HG03095 (cell line): ENCODE measurements around the gene FAM83C.

ENCODE experiments used
- ATAC-seq: cut with Tn5 transposase; IDR thresholded peaks from one replicate; pipeline ENCODE4 v1.9.1; 2021; ENCODE audit warnings: moderate library complexity; ENCODE audit not compliant: unreplicated experiment

Gene FAM83C

DNA sequence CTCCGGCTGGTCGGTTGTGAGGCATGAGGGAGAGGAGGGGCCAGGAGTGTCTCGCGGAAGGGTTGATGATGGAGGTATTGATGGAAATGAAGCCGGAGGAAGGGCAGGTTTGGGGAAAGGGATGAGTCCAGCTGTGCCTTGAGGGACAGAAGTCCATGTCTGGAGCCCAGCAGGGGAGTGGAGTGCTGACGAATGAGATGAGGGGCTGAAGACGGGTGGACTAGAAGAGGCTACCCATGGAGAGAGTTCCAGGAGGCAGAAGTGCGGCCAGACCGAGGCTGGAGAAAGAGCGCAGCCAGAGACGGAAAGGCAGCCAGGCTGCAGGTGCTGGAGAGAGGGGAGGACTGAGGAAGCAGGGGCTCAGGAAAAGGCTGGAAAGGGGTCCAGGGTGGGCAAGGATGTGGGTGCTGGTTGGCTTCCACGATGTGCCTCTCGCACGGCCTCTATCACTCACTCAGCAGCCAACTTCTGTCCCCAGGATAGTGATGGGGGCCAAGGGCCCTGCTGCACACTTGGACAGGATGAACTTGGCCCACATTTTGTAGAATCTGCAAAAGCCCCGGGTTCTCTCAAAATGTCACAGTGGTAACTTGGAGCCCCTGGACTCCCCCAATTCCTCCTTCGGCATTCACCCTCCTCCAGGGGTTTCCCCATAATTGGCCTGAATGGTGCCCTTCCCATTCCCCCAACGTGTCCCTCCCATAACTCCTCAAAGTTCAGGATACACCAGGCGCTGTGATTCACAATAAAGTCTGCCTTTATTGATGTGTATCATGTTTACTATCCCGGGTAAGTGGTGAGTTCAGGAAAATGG, 7.0 kb downstream of the FAM83C start:
- no peak for ATAC-seq

- ATAC-seq = peak; percentile 79
These were observed 7.8 kb downstream of the FAM83C start, which contains the start of gene EIF6 for GRCh38 chr20:35284267-35284991. Gene EIF6 (minus strand): TSS chr20:35284772. CDS start chr20:35284487, 285 bp downstream.

DNA sequence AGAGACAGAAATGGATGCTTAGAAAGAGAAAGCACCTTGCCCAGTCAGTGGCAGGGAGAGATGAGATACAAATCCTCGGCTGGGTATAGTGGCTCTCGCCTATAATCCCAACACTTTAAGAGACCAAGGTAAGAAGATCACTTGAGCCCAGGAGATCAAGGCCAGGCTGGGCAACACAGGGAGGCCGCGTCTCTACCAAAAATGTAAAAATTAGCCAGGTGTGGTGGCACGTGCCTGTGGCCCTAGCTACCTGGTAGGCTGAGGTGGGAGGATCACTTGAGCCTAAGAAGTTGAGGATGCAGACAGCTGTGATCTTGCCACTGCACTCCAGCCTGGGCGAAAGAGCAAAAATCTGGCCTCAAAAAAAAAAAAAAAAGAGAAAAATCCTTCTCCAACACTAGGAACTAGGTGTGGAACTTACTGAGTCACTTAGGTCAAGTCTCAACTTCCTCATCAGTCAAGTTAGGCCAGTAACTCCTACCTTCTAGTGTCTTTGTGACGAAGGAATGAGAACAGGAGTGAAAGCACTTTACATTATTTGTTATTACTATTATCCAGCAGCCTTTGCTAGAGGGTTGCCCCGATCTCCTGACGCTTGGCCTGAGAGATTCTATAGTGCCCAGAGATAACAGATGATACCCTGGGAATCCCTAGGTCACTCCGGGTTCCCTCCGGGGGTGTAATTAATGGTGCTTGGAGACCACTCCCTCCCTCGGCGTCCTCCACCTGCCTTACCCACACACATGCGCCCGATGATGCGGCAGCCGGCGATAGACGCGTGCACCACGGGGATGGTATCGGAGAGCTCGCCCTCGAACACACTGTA, 8.6 kb downstream of the FAM83C start:
- ATAC-seq = no peak

DNA sequence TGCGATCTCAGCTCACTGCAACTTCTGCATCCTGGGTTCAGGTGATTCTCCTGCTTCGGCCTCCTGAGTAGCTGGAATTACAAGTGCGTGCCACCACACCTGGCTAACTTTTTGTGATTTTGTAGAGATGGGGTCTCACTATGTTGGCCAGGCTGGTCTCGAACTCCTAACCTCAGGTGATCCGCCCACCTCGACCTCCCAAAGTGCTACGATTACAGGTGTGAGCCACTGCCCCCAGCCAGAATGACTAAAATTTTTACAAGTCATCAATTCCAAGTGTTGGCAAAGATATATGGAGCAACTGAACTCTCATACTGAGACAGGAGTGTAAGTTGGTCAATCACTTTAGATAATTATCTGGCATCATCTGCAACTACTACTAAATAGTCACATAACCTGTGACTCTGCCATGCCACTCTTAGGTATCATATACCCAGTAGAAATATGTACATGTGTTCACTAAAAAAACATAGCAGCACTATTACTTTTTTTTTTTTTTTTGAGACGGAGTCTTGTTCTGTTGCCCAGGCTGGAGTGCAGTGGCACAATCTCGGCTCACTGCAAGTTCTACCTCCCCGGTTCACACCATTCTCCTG, 10.6 kb downstream of the FAM83C start:
- ATAC-seq = no peak

GRCh38 chr20:35280523-35280922, 11.7 kb downstream of the FAM83C start:
- no peak for ATAC-seq

GRCh38 chr20:35279533-35280174, 12.6 kb downstream of the FAM83C start:
- no peak for ATAC-seq

- ATAC-seq = no peak
These were observed 13.2 kb downstream of the FAM83C start for GRCh38 chr20:35279040-35279439.

- ATAC-seq = peak; percentile 75
These were observed 14.5 kb downstream of the FAM83C start, which contains the start of gene MMP24OS for GRCh38 chr20:35277531-35278395. Gene MMP24OS (minus strand): TSS chr20:35278122. CDS start chr20:35277929, 193 bp downstream.

GRCh38 chr20:35277127-35277526, 15.1 kb downstream of the FAM83C start:
- ATAC-seq = no peak

DNA sequence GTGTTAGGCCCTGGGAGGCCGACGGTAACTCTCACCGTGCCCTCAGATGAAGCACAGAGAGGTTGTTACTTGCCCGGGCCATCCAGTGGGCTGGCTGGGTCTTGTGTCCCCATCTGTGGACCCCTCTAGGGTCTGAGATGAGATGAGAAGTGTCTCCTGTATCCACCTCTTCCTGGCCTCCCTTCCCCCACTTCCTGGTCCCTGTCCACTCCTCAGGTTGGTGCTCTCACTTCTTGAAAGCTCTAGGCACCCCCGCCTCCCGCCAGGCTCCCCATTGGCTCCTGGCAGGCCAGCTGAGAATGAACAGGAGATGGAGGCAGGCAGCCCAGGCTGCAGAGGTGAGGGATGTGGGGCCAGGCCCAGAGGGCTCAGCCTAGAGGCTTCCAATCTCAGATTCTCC, 15.8 kb downstream of the FAM83C start:
- no peak for ATAC-seq

DNA sequence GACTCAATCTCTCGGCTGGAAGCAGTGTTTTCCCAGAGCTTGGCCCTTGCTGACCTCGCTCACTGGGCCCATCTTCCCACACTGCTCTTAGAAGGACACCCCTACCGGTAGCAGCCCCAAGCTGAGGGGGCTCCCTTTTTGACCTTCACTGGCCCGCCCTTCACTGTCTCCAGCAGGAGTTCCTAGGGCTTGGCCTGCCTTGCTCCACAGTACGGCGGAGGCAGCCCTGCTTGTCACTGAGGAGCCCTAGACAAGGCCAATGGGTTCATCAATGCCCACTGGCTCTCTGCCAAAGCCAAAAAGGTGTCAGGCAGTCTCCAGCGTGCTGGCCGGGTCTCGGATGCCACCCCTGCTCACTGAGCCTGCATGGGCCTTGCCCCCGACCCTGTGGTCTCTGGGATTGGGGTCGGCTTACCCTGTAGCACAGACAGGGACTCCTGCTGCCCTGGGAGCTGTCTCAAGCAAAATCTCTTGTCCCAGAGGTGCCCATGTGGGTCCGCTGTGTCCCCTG, 16.4 kb downstream of the FAM83C start:
- no peak for ATAC-seq

DNA sequence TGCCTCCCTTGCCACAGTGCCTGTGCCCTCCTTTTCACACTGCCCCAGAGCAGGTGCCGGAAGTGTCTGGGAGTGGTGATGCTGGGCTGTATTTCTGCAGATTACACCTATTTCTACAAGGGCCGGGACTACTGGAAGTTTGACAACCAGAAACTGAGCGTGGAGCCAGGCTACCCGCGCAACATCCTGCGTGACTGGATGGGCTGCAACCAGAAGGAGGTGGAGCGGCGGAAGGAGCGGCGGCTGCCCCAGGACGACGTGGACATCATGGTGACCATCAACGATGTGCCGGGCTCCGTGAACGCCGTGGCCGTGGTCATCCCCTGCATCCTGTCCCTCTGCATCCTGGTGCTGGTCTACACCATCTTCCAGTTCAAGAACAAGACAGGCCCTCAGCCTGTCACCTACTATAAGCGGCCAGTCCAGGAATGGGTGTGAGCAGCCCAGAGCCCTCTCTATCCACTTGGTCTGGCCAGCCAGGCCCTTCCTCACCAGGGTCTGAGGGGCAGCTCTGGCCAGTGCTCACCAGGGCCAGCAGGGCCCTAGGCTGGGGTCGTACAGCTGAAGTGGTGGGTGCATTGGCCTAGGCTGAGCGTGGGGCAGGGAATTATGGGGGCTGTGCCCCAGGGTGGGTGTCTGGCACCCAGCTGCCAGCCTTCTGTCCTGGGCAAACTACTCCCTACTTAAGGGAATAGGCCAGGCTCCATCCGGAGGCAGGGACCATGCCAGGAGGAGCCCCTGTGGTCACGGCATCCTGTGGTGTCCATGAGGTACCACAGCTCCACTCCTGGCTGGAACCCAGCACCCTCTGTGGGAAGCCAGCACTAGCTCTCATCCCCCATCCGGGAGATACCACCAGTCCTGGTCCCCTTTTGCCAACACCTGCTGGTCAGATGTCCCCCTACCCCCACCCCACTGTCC, 17.8 kb downstream of the FAM83C start:
- no peak for ATAC-seq

GRCh38 chr20:35273449-35274171, 18.6 kb downstream of the FAM83C start:
- no peak for ATAC-seq

GRCh38 chr20:35271904-35272303, 20.3 kb downstream of the FAM83C start:
- no peak for ATAC-seq

- no peak for ATAC-seq
These were observed 20.9 kb downstream of the FAM83C start for GRCh38 chr20:35271073-35271882.

DNA sequence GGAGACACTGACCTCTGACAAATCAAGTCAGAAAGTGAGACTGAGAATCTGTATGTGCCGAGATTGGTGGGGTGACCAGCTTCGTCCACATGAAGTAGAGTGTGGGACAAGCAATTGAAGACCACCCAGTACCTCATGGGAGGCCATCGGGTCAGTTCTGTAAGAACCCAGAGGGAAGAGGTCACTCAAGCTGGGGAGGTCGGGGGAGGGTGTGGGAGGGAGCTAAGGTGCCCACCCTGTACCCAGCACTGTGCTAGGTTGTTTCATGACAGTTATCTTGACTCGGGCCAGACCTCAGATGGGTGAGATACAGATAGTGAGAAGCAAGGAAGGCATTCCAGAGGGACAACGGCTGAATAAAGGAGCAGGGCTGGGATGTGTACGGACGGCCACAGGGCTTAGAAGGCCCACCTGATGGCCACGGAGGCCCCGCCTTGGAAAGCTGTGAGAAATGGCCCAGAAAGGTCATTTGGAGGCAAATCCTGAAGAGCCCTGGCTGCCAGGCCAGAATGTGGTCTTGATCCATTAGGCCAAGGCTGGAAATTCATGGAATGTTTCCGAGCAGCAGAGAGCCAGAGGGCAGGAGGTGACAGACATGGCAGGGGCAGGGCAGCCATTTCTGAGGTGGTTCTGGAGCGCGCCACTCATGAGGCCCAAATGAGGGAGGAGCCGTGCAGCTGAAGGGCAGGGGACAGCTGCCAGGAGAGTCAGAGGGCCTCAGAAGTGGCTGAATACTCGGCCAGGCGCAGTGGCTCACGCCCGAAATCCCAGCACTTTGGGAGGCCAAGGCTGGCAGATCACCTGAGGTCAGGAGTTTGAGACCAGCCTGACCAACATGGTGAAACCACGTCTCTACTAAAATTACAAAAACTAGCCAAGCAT, 22.0 kb downstream of the FAM83C start:
- no peak for ATAC-seq
